Skeletal muscle satellite cell (primary cell): ENCODE measurements around the gene INSR. TPM values are rescaled to one million over a fixed set of nuclear protein-coding genes. Genes with fewer than 3 reads are reported as not detected.

Source experiments
- H3K27me3 ChIP-seq: 2 replicates; pipeline ENCODE4 v1.7.0; 2013; ENCODE audit warnings: low read length; ENCODE audit not compliant: control insufficient read depth, insufficient read depth
- H3K36me3 ChIP-seq: 2 replicates; pipeline ENCODE4 v1.7.0; 2013; ENCODE audit warnings: mild to moderate bottlenecking, control low read depth, low read length; ENCODE audit not compliant: insufficient read depth
- H3K4me1 ChIP-seq: 2 replicates; pipeline ENCODE4 v1.7.0; 2013; ENCODE audit warnings: low read length; ENCODE audit not compliant: control insufficient read depth, insufficient read depth
- H3K4me2 ChIP-seq: 2 replicates; pipeline ENCODE4 v1.7.0; 2013; ENCODE audit warnings: mild to moderate bottlenecking, low read length
- H3K4me3 ChIP-seq: 2 replicates; pipeline ENCODE4 v1.7.0; 2013; ENCODE audit warnings: low read length
- H3K9ac ChIP-seq: 2 replicates; pipeline ENCODE4 v1.7.0; 2013; ENCODE audit warnings: mild to moderate bottlenecking, low read depth, low read length, moderate library complexity
- H3K9me3 ChIP-seq: replicated peaks from 2 replicates; pipeline ENCODE4 v1.7.0; 2013; ENCODE audit warnings: mild to moderate bottlenecking, control low read depth, low read length
- total RNA-seq: library from RNA; depleted of rRNA; stranded (reverse); fragments of >200 nt; gene quantifications from 2 replicates; pipeline ENCODE4 v1.2.3, GENCODE V29; 2012; rRNA removed

The INSR gene
- 7.9 and 12.2 TPM in 2 replicates for total RNA-seq

- H3K4me2 ChIP-seq: peak within 1 kb of the TSS; percentile 90
- peak within 1 kb of the TSS; percentile 88 for H3K9ac ChIP-seq
- H3K9me3 ChIP-seq: no peaks in the 10 kb centered on the region
- peaks cover 15% of the 10 kb centered on the region for H3K27me3 ChIP-seq
- H3K4me3 ChIP-seq: peak within 1 kb of the TSS; percentile 87
- H3K36me3 ChIP-seq: no peaks in the 10 kb centered on the region
- peaks cover 10% of the 10 kb centered on the region for H3K4me1 ChIP-seq
Measured at GRCh38 chr19:7293762-7294557, at the start of gene INSR. Gene INSR, minus strand, starts transcription at chr19:7294414. Its CDS starts 523 bp downstream, at chr19:7293891.

DNA sequence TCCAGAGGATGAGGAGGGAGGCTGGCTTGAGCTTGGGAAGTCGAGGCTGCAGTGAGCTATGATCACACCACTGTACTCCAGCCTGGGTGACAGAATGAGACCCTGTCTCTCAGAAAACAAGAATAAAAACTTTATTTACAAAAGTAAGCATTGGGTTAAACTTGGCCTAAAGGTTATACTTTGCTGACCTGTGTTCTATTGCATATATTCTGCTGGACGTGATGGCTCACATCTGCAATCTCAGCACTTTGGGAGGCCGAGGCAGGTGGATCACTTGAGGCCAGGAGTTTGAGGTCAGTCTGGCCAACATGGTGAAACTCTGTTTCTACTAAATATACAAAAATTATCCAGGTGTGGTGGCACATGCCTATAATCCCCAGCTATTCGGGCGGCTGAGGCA lies 47.9 kb upstream of the INSR start:
- Histone ChIP-seq H3K36me3 (no peaks in the 10 kb centered on the region), H3K4me3 (no peak overlapping the region), H3K27me3 (peaks cover 2% of the 10 kb centered on the region), H3K4me2 (no peak overlapping the region), H3K9me3 (no peaks in the 10 kb centered on the region), H3K4me1 (no peaks in the 10 kb centered on the region), H3K9ac (no peak overlapping the region)

DNA sequence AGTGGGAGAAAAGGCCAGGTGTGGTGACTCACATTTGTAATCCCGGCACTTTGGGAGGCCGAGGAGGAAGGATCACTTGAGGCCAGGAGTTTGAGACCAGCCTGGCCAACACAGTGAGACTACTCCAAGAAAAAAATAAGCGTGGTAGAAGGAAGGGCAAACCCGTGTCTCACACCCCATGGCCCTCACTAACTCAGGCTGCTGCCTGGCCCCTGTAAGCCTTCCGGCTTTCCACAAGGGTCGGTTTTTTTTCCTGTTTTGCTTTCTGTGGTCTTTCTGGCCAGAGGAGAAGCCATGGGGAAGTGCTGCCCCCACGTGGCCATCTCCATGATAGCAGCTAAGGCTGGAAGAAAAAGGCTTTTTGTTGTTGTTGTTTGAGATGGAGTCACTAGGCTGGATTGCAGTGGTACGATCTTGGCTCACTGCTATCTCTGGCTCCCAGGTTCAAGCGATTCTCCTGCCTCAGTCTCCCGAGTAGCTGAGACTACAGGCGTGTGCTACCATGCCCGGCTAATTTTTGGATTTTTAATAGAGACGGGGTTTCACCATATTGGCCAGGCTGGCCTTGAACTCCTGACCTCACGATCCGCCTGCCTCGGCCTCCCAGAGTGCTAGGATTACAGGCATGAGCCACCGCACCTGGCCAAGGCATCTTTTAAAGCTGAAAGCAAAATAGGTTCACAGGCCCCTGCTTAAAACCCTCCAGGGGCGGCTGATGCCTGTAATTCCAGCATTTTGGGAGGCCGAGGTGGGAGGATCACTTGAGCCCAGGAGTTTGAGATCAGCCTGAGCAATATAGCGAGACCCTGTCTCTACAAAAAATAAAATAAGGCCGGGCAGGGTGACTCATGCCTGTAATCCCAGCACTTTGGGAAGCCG lies 47.0 kb upstream of the INSR start:
- H3K36me3 ChIP-seq: no peaks in the 10 kb centered on the region
- H3K4me1 ChIP-seq: no peaks in the 10 kb centered on the region
- no peak overlapping the region for H3K4me3 ChIP-seq
- H3K4me2 ChIP-seq: no peak overlapping the region
- H3K9me3 ChIP-seq: no peaks in the 10 kb centered on the region
- no peak overlapping the region for H3K9ac ChIP-seq
- H3K27me3 ChIP-seq: peaks cover 2% of the 10 kb centered on the region

- Histone ChIP-seq H3K4me1 (no peaks in the 10 kb centered on the region), H3K9ac (no peak overlapping the region), H3K27me3 (peaks cover 2% of the 10 kb centered on the region), H3K4me2 (no peak overlapping the region), H3K9me3 (no peaks in the 10 kb centered on the region), H3K36me3 (no peaks in the 10 kb centered on the region), H3K4me3 (no peak overlapping the region)
Measured at GRCh38 chr19:7337380-7338194, 43.4 kb upstream of the INSR start.

DNA sequence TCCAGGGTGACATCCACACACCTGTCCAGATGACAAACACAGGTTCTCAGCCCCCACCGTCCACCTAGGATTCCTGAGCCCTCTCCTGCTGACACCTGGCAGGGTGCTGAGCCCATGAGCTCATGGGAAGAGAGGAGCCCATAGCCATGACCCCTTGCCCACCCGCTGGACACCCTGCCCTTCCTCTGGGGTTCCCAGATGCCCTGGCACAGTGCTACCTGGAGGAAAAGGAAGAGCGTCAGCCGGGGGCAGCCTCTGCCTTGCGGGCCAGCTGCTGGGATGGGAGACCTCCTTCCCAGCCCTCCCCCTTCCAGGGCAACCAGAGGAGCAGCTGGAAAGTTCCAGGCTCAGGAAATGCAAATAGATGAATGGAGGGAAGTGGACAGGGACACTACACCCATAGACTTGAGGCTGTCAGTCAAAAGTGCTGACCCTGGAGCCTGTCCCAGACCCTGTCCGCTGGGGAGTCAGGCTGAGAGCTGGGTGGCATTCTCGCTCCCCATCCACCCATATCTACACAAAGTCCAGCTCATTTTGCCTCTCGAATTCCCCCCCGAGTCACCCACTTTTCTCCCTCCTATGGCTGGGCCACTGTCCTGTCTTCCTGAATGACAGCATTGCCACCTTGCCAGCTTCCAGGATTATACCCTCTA lies 42.2 kb upstream of the INSR start:
- H3K4me3 ChIP-seq: no peak overlapping the region

DNA sequence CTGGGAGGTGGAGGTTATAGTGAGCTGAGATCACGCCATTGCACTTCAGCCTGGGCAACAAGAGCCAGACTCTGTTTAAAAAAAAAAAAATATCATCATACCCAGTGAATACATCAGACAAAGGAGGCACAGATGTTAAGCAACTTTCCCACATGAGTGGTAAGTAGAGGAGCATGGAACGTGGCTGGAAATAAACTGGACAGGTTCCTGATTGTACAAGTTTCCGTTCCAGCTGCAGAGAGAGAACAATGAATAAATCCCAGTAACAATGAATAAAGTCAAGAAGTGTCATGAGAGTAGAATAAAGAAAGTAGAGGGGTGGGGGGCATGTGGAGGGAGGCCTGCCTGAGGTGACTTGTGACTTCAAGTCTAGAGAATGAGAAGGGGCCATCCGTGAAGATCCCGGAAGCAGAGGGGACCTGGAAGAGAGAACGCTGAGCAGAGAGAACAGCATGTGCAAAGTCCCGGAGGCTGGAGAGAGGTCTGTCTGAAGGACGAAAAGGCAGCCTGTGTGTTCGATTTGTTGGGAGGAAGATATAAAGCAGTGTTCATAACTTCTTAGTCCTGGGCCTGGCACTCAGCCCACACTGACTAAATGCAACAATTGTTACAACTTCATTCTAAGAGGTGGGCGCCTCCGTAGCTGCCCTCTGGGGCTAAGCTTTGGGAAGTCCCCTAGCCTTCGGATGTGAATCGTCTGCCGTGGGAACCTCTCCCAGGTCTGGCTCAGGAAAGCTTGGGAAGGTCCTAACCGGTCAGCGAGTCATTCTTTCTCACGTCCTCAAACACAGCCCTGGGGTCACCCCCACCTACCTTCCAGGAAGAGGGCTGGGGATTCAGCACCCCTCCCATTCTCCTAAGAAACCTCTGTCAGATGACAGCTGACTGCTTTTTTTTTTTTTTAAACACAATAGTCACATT lies 39.2 kb upstream of the INSR start:
- H3K9me3 ChIP-seq: no peaks in the 10 kb centered on the region
- no peak overlapping the region for H3K9ac ChIP-seq
- no peaks in the 10 kb centered on the region for H3K4me1 ChIP-seq
- no peak overlapping the region for H3K4me3 ChIP-seq
- no peaks in the 10 kb centered on the region for H3K36me3 ChIP-seq
- H3K27me3 ChIP-seq: peaks cover 2% of the 10 kb centered on the region
- H3K4me2 ChIP-seq: no peak overlapping the region

More for the DNA sequence above, 42.2 kb upstream of the INSR start:
- H3K4me2 ChIP-seq: no peak overlapping the region
- no peaks in the 10 kb centered on the region for H3K4me1 ChIP-seq
- H3K9me3 ChIP-seq: no peaks in the 10 kb centered on the region
- H3K27me3 ChIP-seq: peaks cover 2% of the 10 kb centered on the region
- no peak overlapping the region for H3K9ac ChIP-seq
- H3K36me3 ChIP-seq: no peaks in the 10 kb centered on the region

GRCh38 chr19:7331446-7331845 lies 37.2 kb upstream of the INSR start:
- no peaks in the 10 kb centered on the region for H3K36me3 ChIP-seq
- H3K27me3 ChIP-seq: no peaks in the 10 kb centered on the region
- no peak overlapping the region for H3K4me3 ChIP-seq
- no peak overlapping the region for H3K9ac ChIP-seq
- no peaks in the 10 kb centered on the region for H3K9me3 ChIP-seq
- no peak overlapping the region for H3K4me2 ChIP-seq
- no peaks in the 10 kb centered on the region for H3K4me1 ChIP-seq

GRCh38 chr19:7328647-7329046 lies 34.4 kb upstream of the INSR start:
- H3K36me3 ChIP-seq: no peaks in the 10 kb centered on the region
- H3K9me3 ChIP-seq: no peaks in the 10 kb centered on the region
- peaks cover 3% of the 10 kb centered on the region for H3K27me3 ChIP-seq
- no peak overlapping the region for H3K4me3 ChIP-seq
- no peak overlapping the region for H3K4me2 ChIP-seq
- no peaks in the 10 kb centered on the region for H3K4me1 ChIP-seq
- H3K9ac ChIP-seq: no peak overlapping the region

DNA sequence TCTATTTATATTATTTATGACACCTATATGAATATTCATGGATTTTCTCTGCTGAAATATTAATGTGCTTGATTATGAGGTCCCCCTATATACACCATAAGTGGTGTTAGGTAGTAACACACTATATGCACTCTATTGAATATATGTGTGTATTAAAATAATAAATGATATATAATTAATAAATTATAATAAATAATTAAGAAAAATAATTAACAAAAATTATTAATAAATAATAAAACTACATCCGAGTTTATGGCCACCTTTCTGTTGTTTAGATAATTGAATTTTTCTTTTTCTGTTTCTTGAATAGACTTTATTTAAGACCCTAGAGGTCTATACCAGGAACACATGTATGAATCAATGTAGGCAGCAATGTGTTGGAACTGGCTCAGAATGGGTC lies 33.6 kb upstream of the INSR start:
- H3K4me3 ChIP-seq: no peak overlapping the region
- no peaks in the 10 kb centered on the region for H3K4me1 ChIP-seq
- peaks cover 3% of the 10 kb centered on the region for H3K27me3 ChIP-seq
- no peaks in the 10 kb centered on the region for H3K9me3 ChIP-seq
- H3K4me2 ChIP-seq: no peak overlapping the region
- no peaks in the 10 kb centered on the region for H3K36me3 ChIP-seq
- no peak overlapping the region for H3K9ac ChIP-seq
